GM18909 (cell line): ENCODE results near the gene SPINK13.
"Not testable (repeated sequence)": the region's sequence is repeated elsewhere in the genome, so short reads cannot be mapped to it uniquely, and the experiment has no call there.

Experiments used
- ATAC-seq: cut with Tn5 transposase; IDR thresholded peaks from one replicate; pipeline ENCODE4 v1.9.1; 2021; ENCODE audit warnings: mild to moderate bottlenecking; ENCODE audit not compliant: unreplicated experiment, poor library complexity

The SPINK13 gene

DNA sequence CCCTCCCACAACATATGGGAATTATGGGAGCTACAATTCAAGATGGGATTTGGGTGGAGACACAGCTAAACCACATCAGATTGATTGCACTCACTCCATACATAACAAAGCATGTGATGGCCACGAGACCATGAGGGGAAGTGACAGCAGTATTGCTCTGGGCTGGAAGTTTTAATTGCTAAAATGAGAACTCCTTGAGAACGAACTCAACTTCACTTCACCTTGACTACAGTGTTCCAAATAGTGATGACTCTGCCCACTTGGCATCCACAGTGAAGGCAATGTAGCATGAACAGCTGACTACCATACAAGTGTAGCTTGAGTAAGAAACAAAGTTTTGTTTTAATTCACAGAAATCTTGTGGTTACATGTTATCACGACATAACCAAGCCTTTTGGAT lies 42.9 kb downstream of the SPINK13 start:
- no peak for ATAC-seq

DNA sequence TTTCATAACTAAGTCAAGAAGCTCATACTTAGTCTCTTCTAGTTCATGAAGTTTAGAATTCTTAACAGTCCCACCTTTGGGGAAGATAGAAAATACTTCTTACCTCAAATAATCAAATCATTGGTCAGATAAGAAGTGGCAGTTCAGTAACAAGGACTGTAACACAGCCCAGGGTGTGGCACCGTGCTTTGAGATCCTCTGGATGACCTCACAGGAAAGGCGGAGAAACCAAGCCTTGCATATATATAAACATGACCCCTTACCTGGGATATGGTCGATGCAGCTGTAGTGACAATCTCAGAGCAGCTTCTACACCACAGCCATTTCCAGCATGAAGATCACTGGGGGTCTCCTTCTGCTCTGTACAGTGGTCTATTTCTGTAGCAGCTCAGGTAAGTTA lies 43.6 kb downstream of the SPINK13 start, which contains the start of gene SPINK7:
TSS of gene SPINK7 (plus strand) at position 271 of the 400 bp plus-strand sequence. CDS start at position 332, 61 bp downstream.
- ATAC-seq: no peak

DNA sequence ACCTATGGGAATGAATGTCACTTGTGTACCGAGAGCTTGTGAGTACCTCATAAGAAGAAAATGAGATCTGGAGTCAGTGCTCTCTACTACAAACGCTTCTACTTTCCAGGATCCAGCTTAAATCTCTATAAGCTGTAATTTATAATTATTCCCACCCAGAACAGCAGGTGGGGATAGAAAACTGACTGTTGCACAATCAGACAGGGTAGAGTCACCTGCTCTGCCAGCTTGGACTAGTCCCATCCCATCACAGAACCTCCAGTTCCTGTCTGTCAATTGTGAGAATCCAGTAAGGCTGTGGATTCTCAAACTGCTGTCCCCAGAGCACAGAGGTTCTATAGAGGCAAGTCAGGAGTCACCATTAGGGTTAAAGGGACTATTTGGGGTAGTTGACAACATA lies 45.6 kb downstream of the SPINK13 start:
- no peak for ATAC-seq

DNA sequence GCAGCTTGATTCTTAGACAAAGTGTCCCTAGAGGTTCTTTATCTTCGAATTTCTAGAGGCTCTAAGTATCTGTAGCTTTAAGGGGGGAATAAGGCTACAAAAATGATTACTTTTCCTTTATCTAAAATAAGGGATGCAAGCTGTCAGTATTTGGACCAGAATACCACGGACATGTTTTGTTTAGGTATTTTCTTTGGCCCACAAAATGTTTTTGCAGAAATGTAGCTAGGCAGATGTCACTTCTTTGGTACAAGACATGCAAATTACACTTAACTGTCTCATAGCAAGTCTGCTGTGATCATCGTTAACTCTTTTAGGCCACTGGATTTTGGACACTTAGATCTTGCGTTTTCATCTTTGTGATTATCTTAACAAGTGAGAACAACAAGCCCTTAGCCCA lies 46.1 kb downstream of the SPINK13 start:
- ATAC-seq: no peak

DNA sequence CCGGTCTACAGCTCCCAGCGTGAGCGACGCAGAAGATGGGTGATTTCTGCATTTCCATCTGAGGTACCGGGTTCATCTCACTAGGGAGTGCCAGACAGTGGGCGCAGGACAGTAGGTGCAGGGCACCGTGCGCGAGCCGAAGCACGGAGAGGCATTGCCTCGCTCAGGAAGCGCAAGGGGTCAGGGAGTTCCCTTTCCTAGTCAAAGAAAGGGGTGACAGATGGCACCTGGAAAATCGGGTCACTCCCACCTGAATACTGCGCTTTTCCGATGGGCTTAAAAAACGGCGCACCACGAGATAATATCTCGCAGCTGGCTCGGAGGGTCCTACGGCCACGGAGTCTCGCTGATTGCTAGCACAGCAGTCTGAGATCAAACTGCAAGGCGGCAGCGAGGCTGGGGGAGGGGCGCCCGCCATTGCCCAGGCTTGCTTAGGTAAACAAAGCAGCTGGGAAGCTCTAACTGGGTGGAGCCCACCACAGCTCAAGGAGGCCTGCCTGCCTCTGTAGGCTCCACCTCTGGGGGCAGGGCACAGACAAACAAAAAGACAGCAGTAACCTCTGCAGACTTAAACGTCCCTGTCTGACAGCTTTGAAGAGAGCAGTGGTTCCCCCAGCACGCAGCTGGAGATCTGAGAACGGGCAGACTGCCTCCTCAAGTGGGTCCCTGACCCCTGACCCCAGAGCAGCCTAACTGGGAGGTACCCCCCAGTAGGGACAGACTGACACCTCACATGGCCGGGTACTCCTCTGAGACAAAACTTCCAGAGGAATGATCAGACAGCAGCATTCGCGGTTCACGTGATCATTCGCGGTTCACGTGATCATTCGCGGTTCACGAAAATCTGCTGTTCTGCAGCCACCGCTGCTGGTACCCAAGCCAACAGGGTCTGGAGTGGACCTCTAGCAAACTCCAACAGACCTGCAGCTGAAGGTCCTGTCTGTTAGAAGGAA lies 51.7 kb downstream of the SPINK13 start:
- ATAC-seq: not testable (repeated sequence)

DNA sequence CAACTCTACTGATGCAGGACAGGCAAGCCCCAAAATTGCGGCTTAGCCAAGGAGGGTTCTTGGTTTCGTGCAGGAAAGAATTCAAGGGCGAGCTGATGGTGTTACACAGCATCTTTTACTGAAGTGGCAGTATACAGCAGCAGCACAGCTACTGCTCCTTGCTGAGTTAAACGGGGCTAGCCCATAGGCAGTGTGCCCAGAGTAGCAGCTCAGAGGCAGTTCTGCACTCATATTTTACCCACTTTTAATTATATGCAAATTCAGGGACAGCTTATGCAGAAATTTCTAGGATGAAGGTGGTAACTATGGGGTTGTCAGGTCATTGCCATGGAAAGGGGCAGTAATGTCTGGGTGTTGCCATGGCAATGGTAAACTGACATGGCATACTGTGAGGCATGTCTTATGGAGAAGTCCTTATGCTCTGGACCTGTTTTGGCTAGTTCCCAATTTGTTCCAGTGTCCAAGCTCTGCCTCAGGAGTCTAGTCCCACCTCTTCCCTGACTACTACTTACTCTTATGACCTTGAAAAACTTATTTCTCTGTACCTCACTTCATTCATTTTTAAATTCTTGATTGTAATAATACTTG lies 64.8 kb downstream of the SPINK13 start:
- no peak for ATAC-seq

DNA sequence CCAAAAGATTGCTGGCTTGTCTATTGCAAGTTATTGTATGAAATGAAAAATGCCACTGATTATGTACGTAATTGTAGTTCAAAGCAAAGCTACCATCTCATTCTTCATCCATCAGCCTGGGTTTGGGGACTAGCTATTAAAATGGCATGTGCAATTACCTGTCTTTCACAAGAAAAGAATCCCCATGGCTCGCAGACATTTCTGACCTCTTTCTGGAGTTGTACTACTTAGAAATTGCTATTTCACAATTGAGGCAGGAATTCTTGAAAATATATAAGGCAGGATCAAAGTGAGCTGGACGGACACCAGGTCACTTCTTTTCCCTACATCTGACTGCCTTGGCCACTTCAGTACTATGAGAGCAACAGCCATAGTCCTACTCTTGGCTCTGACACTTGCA lies 66.7 kb downstream of the SPINK13 start, which contains the start of gene SPINK9:
TSS of gene SPINK9 (plus strand) at position 301 of the 400 bp plus-strand sequence. CDS start at position 356, 55 bp downstream.
- no peak for ATAC-seq
